HepG2 (cell line): ENCODE results near the gene CCDC116. TPM values are rescaled to one million over a fixed set of nuclear protein-coding genes. Genes with fewer than 3 reads are reported as not detected.
A peak's percentile ranks its signal among the peaks of the same experiment; 100 is the strongest.

Experiments
- AGO1 ChIP-seq: fragments of 200-400 bp; formaldehyde crosslinking; IDR thresholded peaks from 2 replicates; pipeline ENCODE4 v1.6.1; 2017; ENCODE audit warnings: mild to moderate bottlenecking, low read depth, low read length, moderate library complexity; ENCODE audit not compliant: poor library complexity, severe bottlenecking
- ARNT ChIP-seq: fragments of 450-650 bp; IDR thresholded peaks from 2 replicates; pipeline ENCODE4 v1.6.1; 2017
- CHD4 ChIP-seq: fragments of 200-600 bp; sonication (generic); IDR thresholded peaks from 2 replicates; pipeline ENCODE4 v1.7.0; 2017; ENCODE audit warnings: mild to moderate bottlenecking, low read length, borderline replicate concordance
- EED ChIP-seq: sonication (generic); formaldehyde crosslinking; IDR thresholded peaks from 2 replicates; pipeline ENCODE4 v1.5.0; 2020; ENCODE audit warnings: mild to moderate bottlenecking, missing genetic modification reagents
- HDAC2 ChIP-seq: sonication (generic); formaldehyde crosslinking; IDR thresholded peaks from 2 replicates; pipeline ENCODE4 v1.4.0; 2020; ENCODE audit warnings: missing genetic modification reagents
- IKZF4 ChIP-seq: sonication (generic); formaldehyde crosslinking; IDR thresholded peaks from 2 replicates; pipeline ENCODE4 v1.5.1; 2020; ENCODE audit warnings: borderline replicate concordance, mild to moderate bottlenecking, low read depth, missing genetic modification reagents; ENCODE audit errors: not compliant biosample characterization
- MLLT10 ChIP-seq: sonication (generic); formaldehyde crosslinking; IDR thresholded peaks from 2 replicates; pipeline ENCODE4 v1.4.0; 2020; ENCODE audit warnings: missing genetic modification reagents
- NCOA5 ChIP-seq: sonication (generic); formaldehyde crosslinking; IDR thresholded peaks from 2 replicates; pipeline ENCODE4 v1.4.0; 2020; ENCODE audit warnings: missing genetic modification reagents
- PHF20 ChIP-seq: sonication (generic); formaldehyde crosslinking; IDR thresholded peaks from 2 replicates; pipeline ENCODE4 v1.5.0; 2020; ENCODE audit warnings: mild to moderate bottlenecking, missing genetic modification reagents
- PTBP1 ChIP-seq: fragments of 200-400 bp; formaldehyde crosslinking; IDR thresholded peaks from 2 replicates; pipeline ENCODE4 v1.6.1; 2018; ENCODE audit warnings: low read length, low read depth; ENCODE audit not compliant: poor library complexity, severe bottlenecking
- REXO4 ChIP-seq: sonication (generic); formaldehyde crosslinking; IDR thresholded peaks from 2 replicates; pipeline ENCODE4 v1.8.0; 2022; ENCODE audit warnings: missing genetic modification reagents, mild to moderate bottlenecking, borderline replicate concordance
- SMAD1 ChIP-seq: sonication (generic); formaldehyde crosslinking; IDR thresholded peaks from 2 replicates; pipeline ENCODE4 v1.4.0; 2020; ENCODE audit warnings: missing genetic modification reagents, low read depth, mild to moderate bottlenecking, borderline replicate concordance
- THYN1 ChIP-seq: sonication (generic); formaldehyde crosslinking; IDR thresholded peaks from 2 replicates; pipeline ENCODE4 v1.8.1; 2023; ENCODE audit warnings: low read depth, mild to moderate bottlenecking, moderate library complexity, missing genetic modification reagents, borderline replicate concordance
- WIZ ChIP-seq: sonication (generic); formaldehyde crosslinking; IDR thresholded peaks from 2 replicates; pipeline ENCODE4 v1.5.1; 2020; ENCODE audit warnings: mild to moderate bottlenecking, missing genetic modification reagents
- ZC3H4 ChIP-seq: sonication (generic); formaldehyde crosslinking; IDR thresholded peaks from 2 replicates; pipeline ENCODE4 v1.4.0; 2020; ENCODE audit warnings: missing genetic modification reagents, borderline replicate concordance
- ZMYM4 ChIP-seq: sonication (generic); formaldehyde crosslinking; IDR thresholded peaks from 2 replicates; pipeline ENCODE4 v1.8.1; 2023; ENCODE audit warnings: mild to moderate bottlenecking, missing genetic modification reagents
- ZNF558 ChIP-seq: sonication (generic); formaldehyde crosslinking; IDR thresholded peaks from 2 replicates; pipeline ENCODE4 v1.9.0; 2022; ENCODE audit warnings: mild to moderate bottlenecking, missing genetic modification reagents, borderline replicate concordance
- ZNF616 ChIP-seq: sonication (generic); formaldehyde crosslinking; IDR thresholded peaks from 2 replicates; pipeline ENCODE4 v1.5.0; 2020; ENCODE audit warnings: low read depth, mild to moderate bottlenecking, missing genetic modification reagents
- ZNF747 ChIP-seq: sonication (generic); formaldehyde crosslinking; IDR thresholded peaks from 2 replicates; pipeline ENCODE4 v1.8.1; 2023; ENCODE audit warnings: missing genetic modification reagents, mild to moderate bottlenecking, borderline replicate concordance
- ZNF891 ChIP-seq: sonication (generic); formaldehyde crosslinking; IDR thresholded peaks from 2 replicates; pipeline ENCODE4 v1.5.0; 2020; ENCODE audit warnings: mild to moderate bottlenecking, missing genetic modification reagents
- polyA plus RNA-seq, 8 experiments: library from polyadenylated mRNA; depleted of rRNA in 3 of 8; stranded (reverse) in 7 of 8; unstranded in 1 of 8; fragments of >200 nt; fragmentation: Illumina TruSeq in 4 of 8; extraction: Trizol in 4 of 8; gene quantifications; 2 replicates each; pipeline versions ENCODE4 v1.2.1 to v1.2.3, GENCODE V29; 2011 to 2016; ENCODE audit warnings: low read depth in 4 of 8, missing spikeins in 1 of 8, mixed read lengths in 1 of 8; ENCODE audit not compliant: insufficient read depth in 1 of 8
- total RNA-seq, 5 experiments: library from RNA; depleted of rRNA; stranded (reverse); fragments of >200 nt; fragmentation: Illumina TruSeq; extraction: Trizol; gene quantifications; 2 replicates each; pipeline ENCODE4 v1.2.3, GENCODE V29; 2016; ENCODE audit warnings: low read depth in 1 of 5
- TF ChIP-seq, protein P1 (sequence below): sonication (generic); formaldehyde crosslinking; IDR thresholded peaks from 2 replicates; pipeline ENCODE4 v1.4.0; 2020; ENCODE audit warnings: mild to moderate bottlenecking, missing genetic modification reagents
- TF ChIP-seq, protein P2 (sequence below): sonication (generic); formaldehyde crosslinking; IDR thresholded peaks from 2 replicates; pipeline ENCODE4 v1.4.0; 2020; ENCODE audit warnings: missing genetic modification reagents; ENCODE audit errors: not compliant biosample characterization
- TF ChIP-seq, protein P3 (sequence below): IDR thresholded peaks from 2 replicates; pipeline ENCODE4 v1.6.1; 2016; ENCODE audit warnings: missing compliant biosample characterization, missing genetic modification reagents, borderline replicate concordance

Gene CCDC116
- total and polyA plus RNA-seq, 2 of the 13 experiments (the other 11 are each of a cell fraction or from before 2014, with no cell fraction given), result 0.15 to 0.33 TPM

DNA sequence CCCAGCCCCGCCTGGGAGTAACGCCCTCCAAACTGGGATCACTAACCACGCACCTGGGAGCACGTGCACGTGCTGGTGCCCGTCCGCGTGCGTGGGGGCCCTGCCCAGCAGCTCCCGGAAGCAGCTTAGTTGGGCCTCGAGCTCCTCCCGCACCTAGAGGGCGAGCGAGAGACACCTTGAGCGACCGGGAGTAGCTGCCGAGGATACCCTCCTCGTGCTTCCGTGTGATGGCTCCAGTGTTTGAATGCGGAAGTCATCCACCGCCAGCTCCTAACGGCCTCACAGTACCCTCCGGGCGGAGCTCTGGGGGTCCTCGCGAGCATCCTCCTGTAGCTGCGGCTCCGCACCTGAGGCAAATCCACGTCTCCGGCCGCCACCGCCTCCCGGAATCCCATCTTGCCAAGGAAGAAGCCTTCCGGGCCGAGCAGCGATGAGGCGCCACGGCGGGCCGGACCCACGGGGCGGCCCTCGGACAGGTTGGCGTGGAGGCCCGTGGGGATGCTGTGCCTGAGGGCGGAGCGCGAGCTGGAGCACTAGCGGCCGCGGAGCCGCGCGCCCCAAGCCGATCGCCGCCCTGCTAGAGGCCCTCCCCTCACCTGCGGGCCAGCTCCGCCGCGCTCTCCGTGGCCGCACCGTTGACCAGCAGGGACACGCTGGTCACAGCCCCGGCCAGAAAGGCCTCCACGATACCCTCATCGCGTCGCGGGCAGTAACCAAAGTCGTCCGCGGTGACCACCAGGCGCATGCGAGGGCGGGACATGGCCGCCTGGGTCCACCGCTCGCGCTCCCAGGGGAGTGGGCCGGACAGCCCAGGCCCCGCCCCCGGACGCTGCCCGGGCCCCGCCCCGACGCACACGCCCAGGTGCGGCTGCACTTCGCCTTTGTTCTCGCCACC, 3.1 kb upstream of the CCDC116 start, which contains the start of gene YDJC (continued):
- TF ChIP-seq, protein P1, sequence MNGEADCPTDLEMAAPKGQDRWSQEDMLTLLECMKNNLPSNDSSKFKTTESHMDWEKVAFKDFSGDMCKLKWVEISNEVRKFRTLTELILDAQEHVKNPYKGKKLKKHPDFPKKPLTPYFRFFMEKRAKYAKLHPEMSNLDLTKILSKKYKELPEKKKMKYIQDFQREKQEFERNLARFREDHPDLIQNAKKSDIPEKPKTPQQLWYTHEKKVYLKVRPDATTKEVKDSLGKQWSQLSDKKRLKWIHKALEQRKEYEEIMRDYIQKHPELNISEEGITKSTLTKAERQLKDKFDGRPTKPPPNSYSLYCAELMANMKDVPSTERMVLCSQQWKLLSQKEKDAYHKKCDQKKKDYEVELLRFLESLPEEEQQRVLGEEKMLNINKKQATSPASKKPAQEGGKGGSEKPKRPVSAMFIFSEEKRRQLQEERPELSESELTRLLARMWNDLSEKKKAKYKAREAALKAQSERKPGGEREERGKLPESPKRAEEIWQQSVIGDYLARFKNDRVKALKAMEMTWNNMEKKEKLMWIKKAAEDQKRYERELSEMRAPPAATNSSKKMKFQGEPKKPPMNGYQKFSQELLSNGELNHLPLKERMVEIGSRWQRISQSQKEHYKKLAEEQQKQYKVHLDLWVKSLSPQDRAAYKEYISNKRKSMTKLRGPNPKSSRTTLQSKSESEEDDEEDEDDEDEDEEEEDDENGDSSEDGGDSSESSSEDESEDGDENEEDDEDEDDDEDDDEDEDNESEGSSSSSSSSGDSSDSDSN (CRISPR knock-in tag), result peak; percentile 79
- TF ChIP-seq PHF20, result peak; percentile 84
- TF ChIP-seq, protein P2, sequence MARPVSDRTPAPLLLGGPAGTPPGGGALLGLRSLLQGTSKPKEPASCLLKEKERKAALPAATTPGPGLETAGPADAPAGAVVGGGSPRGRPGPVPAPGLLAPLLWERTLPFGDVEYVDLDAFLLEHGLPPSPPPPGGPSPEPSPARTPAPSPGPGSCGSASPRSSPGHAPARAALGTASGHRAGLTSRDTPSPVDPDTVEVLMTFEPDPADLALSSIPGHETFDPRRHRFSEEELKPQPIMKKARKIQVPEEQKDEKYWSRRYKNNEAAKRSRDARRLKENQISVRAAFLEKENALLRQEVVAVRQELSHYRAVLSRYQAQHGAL, result peak; percentile 80
- 0 out of 2 replicates have a peak, but pooled peaks have one; percentile 50 for TF ChIP-seq THYN1
- TF ChIP-seq IKZF4 (CRISPR knock-in tag), result peak; percentile 97
- TF ChIP-seq CHD4, result no peak
- TF ChIP-seq ZMYM4, result peak; percentile 74
- peak; percentile 61; the same call in 1 of the 2 replicates for TF ChIP-seq REXO4 (CRISPR knock-in tag)
- TF ChIP-seq HDAC2, result peak; percentile 86
- TF ChIP-seq ZNF558 (CRISPR knock-in tag), result peak; percentile 89; the same call in 1 of the 2 replicates
- peak; percentile 50 for TF ChIP-seq PTBP1
- TF ChIP-seq AGO1, result no peak
- no peak for TF ChIP-seq ARNT
- no peak for TF ChIP-seq NCOA5
- TF ChIP-seq, protein P3, sequence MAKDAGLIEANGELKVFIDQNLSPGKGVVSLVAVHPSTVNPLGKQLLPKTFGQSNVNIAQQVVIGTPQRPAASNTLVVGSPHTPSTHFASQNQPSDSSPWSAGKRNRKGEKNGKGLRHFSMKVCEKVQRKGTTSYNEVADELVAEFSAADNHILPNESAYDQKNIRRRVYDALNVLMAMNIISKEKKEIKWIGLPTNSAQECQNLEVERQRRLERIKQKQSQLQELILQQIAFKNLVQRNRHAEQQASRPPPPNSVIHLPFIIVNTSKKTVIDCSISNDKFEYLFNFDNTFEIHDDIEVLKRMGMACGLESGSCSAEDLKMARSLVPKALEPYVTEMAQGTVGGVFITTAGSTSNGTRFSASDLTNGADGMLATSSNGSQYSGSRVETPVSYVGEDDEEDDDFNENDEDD, result peak; percentile 97
- peak; percentile 60; the same call in 1 of the 2 replicates for TF ChIP-seq ZNF616 (CRISPR knock-in tag)
- TF ChIP-seq WIZ (CRISPR knock-in tag), result 0 out of 2 replicates have a peak, but pooled peaks have one; percentile 62
- TF ChIP-seq ZNF747, result peak; percentile 16; the same call in 1 of the 2 replicates
- TF ChIP-seq ZC3H4, result peak; percentile 86; the same call in 1 of the 2 replicates
- TF ChIP-seq MLLT10 (CRISPR knock-in tag), result no peak
- TF ChIP-seq SMAD1 (CRISPR knock-in tag), result 0 out of 2 replicates have a peak, but pooled peaks have one; percentile 17
- peak; percentile 96; the same call in 1 of the 2 replicates for TF ChIP-seq ZNF891 (CRISPR knock-in tag)
- TF ChIP-seq EED (CRISPR knock-in tag), result no peak
